C4-2B (cell line): ENCODE results near the gene RAB23.

Experiments used
- ZFX ChIP-seq: fragments of 450-650 bp; IDR thresholded peaks from 2 replicates; pipeline ENCODE4 v1.6.1; 2017
- TF ChIP-seq, protein P1 (sequence below): fragments of 450-650 bp; conservative IDR thresholded peaks from 2 replicates; pipeline ENCODE4 v1.5.1; 2017; ENCODE audit warnings: mild to moderate bottlenecking

DNA sequence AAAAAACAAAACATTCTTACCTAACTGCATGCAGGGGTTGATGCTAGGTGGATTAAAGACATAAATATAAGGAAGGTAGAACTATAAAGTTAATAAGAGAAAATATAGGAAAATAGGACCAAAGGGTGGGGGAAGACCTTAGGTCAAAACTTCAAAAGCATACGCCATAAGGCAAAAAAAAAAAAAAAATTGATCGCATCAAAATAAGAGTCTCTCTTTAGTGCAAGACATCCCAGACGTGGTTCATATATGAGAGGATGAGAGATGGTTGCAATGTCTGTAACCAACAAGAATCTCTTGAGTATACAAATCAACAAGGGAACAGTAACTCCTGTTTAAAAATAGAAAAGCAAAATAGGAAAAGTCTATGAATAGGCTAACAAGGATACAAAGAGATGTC, 41.5 kb downstream of the RAB23 start:
- TF ChIP-seq, protein P1, sequence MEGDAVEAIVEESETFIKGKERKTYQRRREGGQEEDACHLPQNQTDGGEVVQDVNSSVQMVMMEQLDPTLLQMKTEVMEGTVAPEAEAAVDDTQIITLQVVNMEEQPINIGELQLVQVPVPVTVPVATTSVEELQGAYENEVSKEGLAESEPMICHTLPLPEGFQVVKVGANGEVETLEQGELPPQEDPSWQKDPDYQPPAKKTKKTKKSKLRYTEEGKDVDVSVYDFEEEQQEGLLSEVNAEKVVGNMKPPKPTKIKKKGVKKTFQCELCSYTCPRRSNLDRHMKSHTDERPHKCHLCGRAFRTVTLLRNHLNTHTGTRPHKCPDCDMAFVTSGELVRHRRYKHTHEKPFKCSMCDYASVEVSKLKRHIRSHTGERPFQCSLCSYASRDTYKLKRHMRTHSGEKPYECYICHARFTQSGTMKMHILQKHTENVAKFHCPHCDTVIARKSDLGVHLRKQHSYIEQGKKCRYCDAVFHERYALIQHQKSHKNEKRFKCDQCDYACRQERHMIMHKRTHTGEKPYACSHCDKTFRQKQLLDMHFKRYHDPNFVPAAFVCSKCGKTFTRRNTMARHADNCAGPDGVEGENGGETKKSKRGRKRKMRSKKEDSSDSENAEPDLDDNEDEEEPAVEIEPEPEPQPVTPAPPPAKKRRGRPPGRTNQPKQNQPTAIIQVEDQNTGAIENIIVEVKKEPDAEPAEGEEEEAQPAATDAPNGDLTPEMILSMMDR, result no peak
- no peak for TF ChIP-seq ZFX
